ENCODE measurements around the gene MLLT1. TPM values are rescaled to one million over a fixed set of nuclear protein-coding genes. Genes with fewer than 3 reads are reported as not detected.

The MLLT1 gene
- total RNA-seq, 1 experiment from 2014 or later: 5.8 TPM

- in situ Hi-C loops (cut with HindIII; ENCODE audit: low pct_unique_long_range_greater_than_20kb, low sequenced_read_pairs): no loop called here
- DNase-seq (ENCODE audit: low read depth, low spot score): no peak
Observed at GRCh38 chr19:6230991-6231448, 48.8 kb downstream of the MLLT1 start.

GRCh38 chr19:6229951-6230712, 49.6 kb downstream of the MLLT1 start:
- in situ Hi-C loops (cut with HindIII; ENCODE audit: low pct_unique_long_range_greater_than_20kb, low sequenced_read_pairs): no loop called here
- no peak for DNase-seq (ENCODE audit: low read depth, low spot score)

GRCh38 chr19:6229216-6229913, 50.4 kb downstream of the MLLT1 start:
- in situ Hi-C loops (cut with HindIII; ENCODE audit: low pct_unique_long_range_greater_than_20kb, low sequenced_read_pairs): no loop called here
- DNase-seq (ENCODE audit: low read depth, low spot score): no peak

GRCh38 chr19:6228551-6229215, 51.1 kb downstream of the MLLT1 start:
- DNase-seq (ENCODE audit: low read depth, low spot score): no peak
- in situ Hi-C loops (cut with HindIII; ENCODE audit: low pct_unique_long_range_greater_than_20kb, low sequenced_read_pairs): no loop called here

GRCh38 chr19:6227936-6228325, 51.8 kb downstream of the MLLT1 start:
- in situ Hi-C loops (cut with HindIII; ENCODE audit: low pct_unique_long_range_greater_than_20kb, low sequenced_read_pairs): no loop called here
- no peak for DNase-seq (ENCODE audit: low read depth, low spot score)

- no peak for DNase-seq (ENCODE audit: low read depth, low spot score)
- in situ Hi-C loops (cut with HindIII; ENCODE audit: low pct_unique_long_range_greater_than_20kb, low sequenced_read_pairs): no loop called here
Observed at GRCh38 chr19:6227156-6227935, 52.4 kb downstream of the MLLT1 start.

GRCh38 chr19:6226444-6227155, 53.2 kb downstream of the MLLT1 start:
- DNase-seq (ENCODE audit: low read depth, low spot score): no peak
- in situ Hi-C loops (cut with HindIII; ENCODE audit: low pct_unique_long_range_greater_than_20kb, low sequenced_read_pairs): no loop called here

- no peak for DNase-seq (ENCODE audit: low read depth, low spot score)
- in situ Hi-C loops (cut with HindIII; ENCODE audit: low pct_unique_long_range_greater_than_20kb, low sequenced_read_pairs): no loop called here
Observed at GRCh38 chr19:6226012-6226411, 53.8 kb downstream of the MLLT1 start.

GRCh38 chr19:6225232-6225865, 54.4 kb downstream of the MLLT1 start:
- no peak for DNase-seq (ENCODE audit: low read depth, low spot score)
- in situ Hi-C loops (cut with HindIII; ENCODE audit: low pct_unique_long_range_greater_than_20kb, low sequenced_read_pairs): no loop called here

GRCh38 chr19:6224308-6224675, 55.5 kb downstream of the MLLT1 start:
- in situ Hi-C loops (cut with HindIII; ENCODE audit: low pct_unique_long_range_greater_than_20kb, low sequenced_read_pairs): no loop called here
- DNase-seq (ENCODE audit: low read depth, low spot score): no peak

- DNase-seq (ENCODE audit: low read depth, low spot score): no peak
- in situ Hi-C loops (cut with HindIII; ENCODE audit: low pct_unique_long_range_greater_than_20kb, low sequenced_read_pairs): no loop called here
Observed at GRCh38 chr19:6223461-6224307, 56.1 kb downstream of the MLLT1 start.

GRCh38 chr19:6222884-6223283, 56.9 kb downstream of the MLLT1 start:
- DNase-seq (ENCODE audit: low read depth, low spot score): no peak
- in situ Hi-C loops (cut with HindIII; ENCODE audit: low pct_unique_long_range_greater_than_20kb, low sequenced_read_pairs): no loop called here

GRCh38 chr19:6221878-6222746, 57.7 kb downstream of the MLLT1 start:
- in situ Hi-C loops (cut with HindIII; ENCODE audit: low pct_unique_long_range_greater_than_20kb, low sequenced_read_pairs): no loop called here
- no peak for DNase-seq (ENCODE audit: low read depth, low spot score)

- in situ Hi-C loops (cut with HindIII; ENCODE audit: low pct_unique_long_range_greater_than_20kb, low sequenced_read_pairs): no loop called here
- no peak for DNase-seq (ENCODE audit: low read depth, low spot score)
Observed at GRCh38 chr19:6221220-6221877, 58.4 kb downstream of the MLLT1 start.
